Measurements from ENCODE around the gene GPR17.

Gene GPR17

GRCh38 chr2:127698553-127699355, 52.8 kb downstream of the GPR17 start:
- H3K4me1 ChIP-seq (ENCODE audit: low read length), result peaks cover 13% of the 10 kb centered on the region
- peaks cover 15% of the 10 kb centered on the region for H3K36me3 ChIP-seq (replicated peaks; ENCODE audit: low read depth, low read length)
- H2AFZ ChIP-seq (ENCODE audit: low read depth, low read length), result no peak overlapping the region
- TF ChIP-seq, protein P1, sequence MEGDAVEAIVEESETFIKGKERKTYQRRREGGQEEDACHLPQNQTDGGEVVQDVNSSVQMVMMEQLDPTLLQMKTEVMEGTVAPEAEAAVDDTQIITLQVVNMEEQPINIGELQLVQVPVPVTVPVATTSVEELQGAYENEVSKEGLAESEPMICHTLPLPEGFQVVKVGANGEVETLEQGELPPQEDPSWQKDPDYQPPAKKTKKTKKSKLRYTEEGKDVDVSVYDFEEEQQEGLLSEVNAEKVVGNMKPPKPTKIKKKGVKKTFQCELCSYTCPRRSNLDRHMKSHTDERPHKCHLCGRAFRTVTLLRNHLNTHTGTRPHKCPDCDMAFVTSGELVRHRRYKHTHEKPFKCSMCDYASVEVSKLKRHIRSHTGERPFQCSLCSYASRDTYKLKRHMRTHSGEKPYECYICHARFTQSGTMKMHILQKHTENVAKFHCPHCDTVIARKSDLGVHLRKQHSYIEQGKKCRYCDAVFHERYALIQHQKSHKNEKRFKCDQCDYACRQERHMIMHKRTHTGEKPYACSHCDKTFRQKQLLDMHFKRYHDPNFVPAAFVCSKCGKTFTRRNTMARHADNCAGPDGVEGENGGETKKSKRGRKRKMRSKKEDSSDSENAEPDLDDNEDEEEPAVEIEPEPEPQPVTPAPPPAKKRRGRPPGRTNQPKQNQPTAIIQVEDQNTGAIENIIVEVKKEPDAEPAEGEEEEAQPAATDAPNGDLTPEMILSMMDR (IDR thresholded peaks at IDR 0.05; ENCODE audit: low read depth, low read length), result no peak
- no peak for TF ChIP-seq EZH2phosphoT487 (IDR thresholded peaks at IDR 0.05; ENCODE audit: low read depth)
- no peak overlapping the region for H3K4me2 ChIP-seq (ENCODE audit: low read length)
- H3K79me2 ChIP-seq (ENCODE audit: low read length), result peaks cover 20% of the 10 kb centered on the region
- no peaks in the 10 kb centered on the region for H3K9me3 ChIP-seq (ENCODE audit: insufficient read depth, low read length)
- H3K27me3 ChIP-seq (ENCODE audit: low read depth, low read length), result no peaks in the 10 kb centered on the region
- H4K20me1 ChIP-seq (ENCODE audit: insufficient read depth, low read length), result no peaks in the 10 kb centered on the region
- H3K4me3 ChIP-seq (ENCODE audit: low read length), result no peak overlapping the region
- H3K9ac ChIP-seq (ENCODE audit: low read length), result no peak overlapping the region
- H3K27ac ChIP-seq (ENCODE audit: low read length), result no peak overlapping the region

GRCh38 chr2:127700527-127701192, 54.7 kb downstream of the GPR17 start:
- peak overlapping the region; percentile 95 for H3K4me3 ChIP-seq (ENCODE audit: low read length)
- peak overlapping the region; percentile 87 for H3K27ac ChIP-seq (ENCODE audit: low read length)
- peaks cover 13% of the 10 kb centered on the region for H3K4me1 ChIP-seq (ENCODE audit: low read length)
- peaks cover 20% of the 10 kb centered on the region for H3K79me2 ChIP-seq (ENCODE audit: low read length)
- peak overlapping the region; percentile 95 for H3K9ac ChIP-seq (ENCODE audit: low read length)
- no peaks in the 10 kb centered on the region for H3K27me3 ChIP-seq (ENCODE audit: low read depth, low read length)
- H3K4me2 ChIP-seq (ENCODE audit: low read length), result peak overlapping the region; percentile 99
- H4K20me1 ChIP-seq (ENCODE audit: insufficient read depth, low read length), result 0 out of 2 replicates have a peak, but pooled peaks cover 3% of the 10 kb centered on the region
- TF ChIP-seq, protein P1 (IDR thresholded peaks at IDR 0.05; ENCODE audit: low read depth, low read length), result peak; percentile 36; the same call in 1 of the 2 replicates
- TF ChIP-seq EZH2phosphoT487 (IDR thresholded peaks at IDR 0.05; ENCODE audit: low read depth), result no peak
- peaks cover 30% of the 10 kb centered on the region for H3K36me3 ChIP-seq (replicated peaks; ENCODE audit: low read depth, low read length)
- peak overlapping the region; percentile 78 for H2AFZ ChIP-seq (ENCODE audit: low read depth, low read length)
- no peaks in the 10 kb centered on the region for H3K9me3 ChIP-seq (ENCODE audit: insufficient read depth, low read length)

GRCh38 chr2:127701193-127701650, 55.3 kb downstream of the GPR17 start, which contains the start of gene SFT2D3:
SFT2D3 (plus strand) TSS chr2:127701497; CDS start chr2:127701529, 32 bp downstream.
- H3K27me3 ChIP-seq (ENCODE audit: low read depth, low read length), result no peaks in the 10 kb centered on the region
- TF ChIP-seq, protein P1 (IDR thresholded peaks at IDR 0.05; ENCODE audit: low read depth, low read length), result no peak
- TF ChIP-seq EZH2phosphoT487 (IDR thresholded peaks at IDR 0.05; ENCODE audit: low read depth), result no peak
- H4K20me1 ChIP-seq (ENCODE audit: insufficient read depth, low read length), result 0 out of 2 replicates have a peak, but pooled peaks cover 3% of the 10 kb centered on the region
- peak within 1 kb of the TSS; percentile 95 for H3K4me3 ChIP-seq (ENCODE audit: low read length)
- peaks cover 20% of the 10 kb centered on the region for H3K79me2 ChIP-seq (ENCODE audit: low read length)
- H3K9me3 ChIP-seq (ENCODE audit: insufficient read depth, low read length), result no peaks in the 10 kb centered on the region
- peak within 1 kb of the TSS; percentile 99 for H3K4me2 ChIP-seq (ENCODE audit: low read length)
- H3K9ac ChIP-seq (ENCODE audit: low read length), result peak within 1 kb of the TSS; percentile 95
- peak within 1 kb of the TSS; percentile 78 for H2AFZ ChIP-seq (ENCODE audit: low read depth, low read length)
- peak within 1 kb of the TSS; percentile 87 for H3K27ac ChIP-seq (ENCODE audit: low read length)
- peaks cover 35% of the 10 kb centered on the region for H3K36me3 ChIP-seq (replicated peaks; ENCODE audit: low read depth, low read length)
- peaks cover 13% of the 10 kb centered on the region for H3K4me1 ChIP-seq (ENCODE audit: low read length)

All from OCI-LY3 (cell line).